GM23338 (cell line): Measurements from ENCODE around the gene RFK. TPM values are rescaled to one million over a fixed set of nuclear protein-coding genes. Genes with fewer than 3 reads are reported as not detected.

ENCODE experiments used
- ATAC-seq: fragments of 200-7000 bp; cut with Tn5 transposase; 3 replicates; pipeline ENCODE4 v1.9.1; 2020
- DNase-seq: peaks from one replicate; pipeline ENCODE4 v3.0.0-alpha.2; 2015; ENCODE audit warnings: low spot score
- H2AFZ ChIP-seq: fragments of 200-600 bp; sonication (generic); 2 replicates; pipeline ENCODE4 v1.8.0; 2016; ENCODE audit warnings: antibody characterized with exemption, mild to moderate bottlenecking, moderate library complexity
- H3F3A ChIP-seq: fragments of 200-600 bp; sonication (generic); replicated peaks from 2 replicates; pipeline ENCODE4 v1.8.0; 2017; ENCODE audit warnings: antibody characterized with exemption, mixed run types, low read depth
- H3K27ac ChIP-seq: fragments of 200-600 bp; sonication (generic); 2 replicates; pipeline ENCODE4 v1.6.1; 2016; ENCODE audit warnings: low read depth
- H3K27me3 ChIP-seq: fragments of 200-600 bp; sonication (generic); 2 replicates; pipeline ENCODE4 v1.8.0; 2016; ENCODE audit warnings: mild to moderate bottlenecking, mixed run types, moderate library complexity; ENCODE audit not compliant: insufficient read depth
- H3K36me3 ChIP-seq: fragments of 200-600 bp; sonication (generic); 2 replicates; pipeline ENCODE4 v1.8.0; 2016; ENCODE audit warnings: mild to moderate bottlenecking; ENCODE audit not compliant: insufficient read depth
- H3K4me1 ChIP-seq: fragments of 200-600 bp; sonication (generic); 2 replicates; pipeline ENCODE4 v1.8.0; 2016; ENCODE audit warnings: mild to moderate bottlenecking, moderate library complexity; ENCODE audit not compliant: insufficient read depth
- H3K4me2 ChIP-seq: fragments of 200-600 bp; sonication (generic); 2 replicates; pipeline ENCODE4 v1.7.1; 2017; ENCODE audit warnings: mixed run types
- H3K4me3 ChIP-seq: fragments of 200-600 bp; sonication (generic); 2 replicates; pipeline ENCODE4 v1.6.1; 2016; ENCODE audit warnings: mixed run types
- H3K79me2 ChIP-seq: fragments of 200-600 bp; sonication (generic); replicated peaks from 2 replicates; pipeline ENCODE4 v1.8.0; 2017; ENCODE audit warnings: mild to moderate bottlenecking; ENCODE audit not compliant: insufficient read depth
- H3K9me2 ChIP-seq: fragments of 200-600 bp; sonication (generic); 2 replicates; pipeline ENCODE4 v1.8.0; 2017; ENCODE audit not compliant: insufficient read depth
- H4K20me1 ChIP-seq: fragments of 200-600 bp; sonication (generic); replicated peaks from 2 replicates; pipeline ENCODE4 v1.8.0; 2017; ENCODE audit warnings: mild to moderate bottlenecking; ENCODE audit not compliant: insufficient read depth
- H3K27ac Mint-ChIP-seq: 2 replicates; pipeline ENCODE4 v1.8.0; 2020; ENCODE audit warnings: inconsistent platforms, mild to moderate bottlenecking, moderate library complexity, mixed read lengths
- H3K27me3 Mint-ChIP-seq: 3 replicates; pipeline ENCODE4 v1.8.0; 2022; ENCODE audit warnings: low read depth, mild to moderate bottlenecking, moderate library complexity, mixed read lengths, inconsistent platforms; ENCODE audit not compliant: insufficient read depth, poor library complexity
- H3K36me3 Mint-ChIP-seq: 3 replicates; pipeline ENCODE4 v1.8.0; 2021; ENCODE audit warnings: low read depth, mild to moderate bottlenecking, inconsistent platforms, moderate library complexity, mixed read lengths
- H3K4me1 Mint-ChIP-seq: 3 replicates; pipeline ENCODE4 v1.8.0; 2020; ENCODE audit warnings: mild to moderate bottlenecking, inconsistent platforms, mixed read lengths
- H3K4me3 Mint-ChIP-seq: 3 replicates; pipeline ENCODE4 v1.8.0; 2021; ENCODE audit warnings: moderate library complexity, mild to moderate bottlenecking, inconsistent platforms, mixed read lengths
- H3K9me3 Mint-ChIP-seq: 3 replicates; pipeline ENCODE4 v1.8.0; 2020; ENCODE audit warnings: moderate library complexity, mild to moderate bottlenecking, inconsistent platforms, mixed read lengths
- CREB1 ChIP-seq: fragments of 250-450 bp; sonication (Bioruptor Pico); IDR thresholded peaks from 2 replicates; pipeline ENCODE4 v1.5.0; 2020; ENCODE audit warnings: low read depth, mild to moderate bottlenecking, moderate library complexity
- CTCF ChIP-seq, 2 experiments: fragments of 200-600 bp in 1 of 2; sonication (generic) in 1 of 2; conservative IDR thresholded peaks; 2 replicates each; pipeline versions ENCODE4 v1.5.1 to v1.6.1; 2016 to 2017; ENCODE audit warnings: antibody characterized with exemption in 2 of 2, low read depth in 2 of 2, mild to moderate bottlenecking in 2 of 2, moderate library complexity in 1 of 2
- ETS1 ChIP-seq: IDR thresholded peaks from 2 replicates; pipeline ENCODE4 v1.6.1; 2016; ENCODE audit warnings: antibody characterized with exemption
- EZH2 ChIP-seq: fragments of 200-600 bp; sonication (generic); IDR thresholded peaks from one replicate; pipeline ENCODE4 v1.8.0; 2017; ENCODE audit warnings: antibody characterized with exemption, mild to moderate bottlenecking, low read depth; ENCODE audit not compliant: unreplicated experiment
- EZH2phosphoT487 ChIP-seq: fragments of 200-600 bp; sonication (generic); IDR thresholded peaks from one replicate; pipeline ENCODE4 v1.8.1; 2018; ENCODE audit warnings: antibody characterized with exemption; ENCODE audit not compliant: unreplicated experiment
- JUNB ChIP-seq: IDR thresholded peaks from one replicate; pipeline ENCODE4 v1.6.1; 2016; ENCODE audit warnings: antibody characterized with exemption; ENCODE audit not compliant: unreplicated experiment
- NANOG ChIP-seq: IDR thresholded peaks from 2 replicates; pipeline ENCODE4 v1.6.1; 2016; ENCODE audit warnings: antibody characterized with exemption, borderline replicate concordance
- POLR2AphosphoS5 ChIP-seq: IDR thresholded peaks from 2 replicates; pipeline ENCODE4 v1.6.1; 2016; ENCODE audit warnings: antibody characterized with exemption, low read depth
- REST ChIP-seq: IDR thresholded peaks from one replicate; pipeline ENCODE4 v1.6.1; 2018; ENCODE audit warnings: antibody characterized with exemption; ENCODE audit not compliant: unreplicated experiment
- STAT1 ChIP-seq: IDR thresholded peaks from one replicate; pipeline ENCODE4 v1.6.1; 2016; ENCODE audit warnings: antibody characterized with exemption; ENCODE audit not compliant: unreplicated experiment
- ZNF114 ChIP-seq: fragments of 250-450 bp; sonication (Bioruptor Pico); IDR thresholded peaks from 2 replicates; pipeline ENCODE4 v1.5.0; 2020; ENCODE audit warnings: mild to moderate bottlenecking, moderate library complexity
- ZNF331 ChIP-seq: fragments of 250-450 bp; sonication (Bioruptor Pico); IDR thresholded peaks from 2 replicates; pipeline ENCODE4 v1.5.0; 2020; ENCODE audit warnings: low read depth, mild to moderate bottlenecking, moderate library complexity
- ZNF462 ChIP-seq: fragments of 250-450 bp; sonication (Bioruptor Pico); IDR thresholded peaks from 2 replicates; pipeline ENCODE4 v1.5.0; 2020; ENCODE audit warnings: mild to moderate bottlenecking, moderate library complexity
- polyA plus RNA-seq: library from polyadenylated mRNA; unstranded; fragments of >200 nt; fragmentation: Nextera tagmentation; extraction: Ambion mirVana; gene quantifications from 2 replicates; pipeline ENCODE4 v1.2.1, GENCODE V29; 2016
- total RNA-seq: library from RNA; depleted of rRNA; stranded (reverse); fragments of >200 nt; shearing (Covaris generic); gene quantifications from 2 replicates; pipeline ENCODE4 v1.2.3, GENCODE V29; 2014

The RFK gene
- total and polyA plus RNA-seq, 2 experiments from 2014 or later = 15.2 to 15.4 TPM

GRCh38 chr9:76372336-76372735 is 21.9 kb downstream of the RFK start:
- Mint-ChIP-seq H3K4me1 (peaks cover 10% of the 10 kb centered on the region; the same call in 2 of the 3 replicates), H3K9me3 (no peaks in the 10 kb centered on the region), H3K36me3 (0 out of 3 replicates have a peak, but pooled peaks cover 3% of the 10 kb centered on the region), H3K27me3 (peaks cover 1% of the 10 kb centered on the region), H3K4me3 (no peak overlapping the region), H3K27ac (no peak overlapping the region)
- no peak overlapping the region for H3K4me2 ChIP-seq
- no peaks in the 10 kb centered on the region for H3K9me2 ChIP-seq
- no peak overlapping the region for H3K4me3 ChIP-seq
- H3K79me2 ChIP-seq = no peaks in the 10 kb centered on the region
- DNase-seq = no peak
- no peaks in the 10 kb centered on the region; the same call in 1 of the 2 replicates for H3K4me1 ChIP-seq
- H3K36me3 ChIP-seq = no peaks in the 10 kb centered on the region
- no peak for ATAC-seq
- TF ChIP-seq EZH2phosphoT487 (no peak), ZNF114 (CRISPR knock-in tag) (no peak), EZH2 (no peak), NANOG (no peak), POLR2AphosphoS5 (no peak), STAT1 (no peak), JUNB (no peak), ZNF462 (no peak), ETS1 (no peak), CTCF (conservative IDR thresholded peaks at IDR 0.05; ENCODE audit: low read depth in 2 of 2) (no peak), REST (no peak), CREB1 (CRISPR knock-in tag) (no peak), ZNF331 (CRISPR knock-in tag) (no peak)
- no peak overlapping the region for H3K27ac ChIP-seq
- H4K20me1 ChIP-seq = no peaks in the 10 kb centered on the region
- H3F3A ChIP-seq = no peaks in the 10 kb centered on the region
- no peaks in the 10 kb centered on the region for H3K27me3 ChIP-seq
- H2AFZ ChIP-seq = no peak overlapping the region
